ENCODE data around the gene KANSL1L.
"Not testable (repeated sequence)": the region's sequence is repeated elsewhere in the genome, so short reads cannot be mapped to it uniquely, and the experiment has no call there.

Gene KANSL1L, protein sequence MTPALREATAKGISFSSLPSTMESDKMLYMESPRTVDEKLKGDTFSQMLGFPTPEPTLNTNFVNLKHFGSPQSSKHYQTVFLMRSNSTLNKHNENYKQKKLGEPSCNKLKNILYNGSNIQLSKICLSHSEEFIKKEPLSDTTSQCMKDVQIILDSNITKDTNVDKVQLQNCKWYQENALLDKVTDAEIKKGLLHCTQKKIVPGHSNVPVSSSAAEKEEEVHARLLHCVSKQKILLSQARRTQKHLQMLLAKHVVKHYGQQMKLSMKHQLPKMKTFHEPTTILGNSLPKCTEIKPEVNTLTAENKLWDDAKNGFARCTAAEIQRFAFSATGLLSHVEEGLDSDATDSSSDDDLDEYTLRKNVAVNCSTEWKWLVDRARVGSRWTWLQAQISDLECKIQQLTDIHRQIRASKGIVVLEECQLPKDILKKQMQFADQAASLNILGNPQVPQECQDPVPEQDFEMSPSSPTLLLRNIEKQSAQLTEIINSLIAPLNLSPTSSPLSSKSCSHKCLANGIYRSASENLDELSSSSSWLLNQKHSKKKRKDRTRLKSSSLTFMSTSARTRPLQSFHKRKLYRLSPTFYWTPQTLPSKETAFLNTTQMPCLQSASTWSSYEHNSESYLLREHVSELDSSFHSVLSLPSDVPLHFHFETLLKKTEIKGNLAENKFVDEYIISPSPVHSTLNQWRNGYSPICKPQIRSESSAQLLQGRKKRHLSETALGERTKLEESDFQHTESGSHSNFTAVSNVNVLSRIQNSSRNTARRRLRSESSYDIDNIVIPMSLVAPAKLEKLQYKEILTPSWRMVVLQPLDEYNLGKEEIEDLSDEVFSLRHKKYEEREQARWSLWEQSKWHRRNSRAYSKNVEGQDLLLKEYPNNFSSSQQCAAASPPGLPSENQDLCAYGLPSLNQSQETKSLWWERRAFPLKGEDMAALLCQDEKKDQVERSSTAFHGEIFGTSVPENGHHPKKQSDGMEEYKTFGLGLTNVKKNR

DNA sequence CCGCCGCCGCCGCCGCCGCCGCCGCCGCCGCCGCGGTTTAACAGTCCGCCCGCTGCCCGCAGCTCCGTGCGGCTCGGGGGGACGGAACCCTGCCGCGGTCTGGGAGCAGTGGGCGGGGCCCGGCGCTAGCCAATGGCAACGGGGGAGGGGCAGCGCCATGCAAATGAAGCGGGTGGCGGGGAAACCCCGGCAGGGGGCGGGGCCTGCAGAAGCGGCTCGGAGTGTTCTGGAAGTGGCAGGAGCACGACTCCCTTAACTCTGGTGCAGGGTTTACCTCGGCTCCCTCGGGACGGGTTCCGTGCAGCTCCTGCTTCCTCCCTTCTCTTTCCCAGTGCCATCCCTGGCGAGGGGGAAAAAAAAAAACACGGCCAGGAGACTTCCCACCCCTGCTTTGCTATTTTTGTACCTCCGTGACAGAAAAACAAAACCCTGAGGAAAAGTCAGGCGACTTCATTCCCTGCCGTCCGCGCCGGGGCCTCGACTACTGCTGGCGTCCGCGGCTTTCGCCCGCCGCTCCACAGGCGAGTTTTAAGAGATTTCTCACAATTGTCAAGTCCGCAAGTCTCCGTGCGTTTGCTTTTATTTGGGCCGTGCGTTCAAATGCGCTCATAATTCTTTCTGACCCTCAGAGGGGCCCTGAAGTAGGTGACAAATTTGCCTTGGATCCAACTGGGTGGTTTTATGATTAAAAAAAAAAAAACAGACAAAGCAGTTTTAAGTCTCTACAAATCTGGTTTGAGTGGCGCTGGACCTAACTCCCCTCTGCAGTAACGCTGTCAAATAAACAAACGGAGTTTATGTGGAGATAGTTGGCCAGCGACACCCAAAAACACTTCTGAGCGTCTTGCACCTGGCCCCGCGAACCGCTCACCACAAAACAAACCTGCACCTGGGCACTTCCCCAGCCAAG lies at the start of gene KANSL1L:
Gene KANSL1L (minus strand): TSS at position 101 of the 910 bp plus-strand sequence. CDS start 16,827 bp downstream, outside the sequence.
- DNase-seq (ENCODE audit: low spot score) = peak; percentile 96

DNA sequence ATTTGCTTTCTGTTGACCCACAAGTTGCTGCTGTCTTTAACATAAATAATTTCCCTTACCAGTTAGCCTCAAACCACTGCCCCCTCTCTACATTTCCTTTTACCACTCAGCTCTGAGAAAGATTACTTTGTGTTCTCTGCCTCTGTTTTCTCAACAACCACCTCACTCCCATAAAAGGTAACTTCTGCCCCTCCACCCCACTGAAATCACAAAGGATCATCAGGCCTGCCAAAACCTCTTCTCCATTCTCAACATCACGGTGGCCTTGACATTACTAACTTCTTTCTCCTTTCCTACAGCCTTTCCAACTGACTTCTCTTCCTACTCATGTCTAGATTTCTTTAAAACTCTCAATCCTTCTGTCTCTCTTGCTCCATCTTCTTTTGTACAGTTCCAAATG lies 43.9 kb upstream of the KANSL1L start:
- no peak for DNase-seq (ENCODE audit: low spot score)

- no peak for DNase-seq (ENCODE audit: low spot score)
These were observed 39.0 kb upstream of the KANSL1L start for GRCh38 chr2:210210185-210210584.

DNA sequence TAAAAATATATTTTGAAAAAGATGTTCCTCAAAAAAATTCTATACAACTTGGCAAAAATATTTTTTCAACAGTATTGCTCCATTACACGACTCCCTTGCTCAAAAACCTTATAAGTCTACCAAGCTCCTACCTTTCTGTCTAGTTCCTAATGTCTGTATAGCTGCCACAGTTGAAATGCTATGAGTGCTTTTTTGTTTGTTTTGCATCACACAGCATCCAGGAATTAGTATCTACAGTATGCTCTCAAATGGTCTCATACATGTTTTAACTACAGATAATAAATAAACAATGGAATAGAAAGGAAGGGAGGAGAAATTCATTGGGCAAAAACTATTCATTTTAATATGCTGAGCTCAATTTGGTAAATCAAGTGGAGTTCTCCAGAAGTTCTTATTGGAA lies 36.7 kb upstream of the KANSL1L start:
- DNase-seq (ENCODE audit: low spot score) = no peak

DNA sequence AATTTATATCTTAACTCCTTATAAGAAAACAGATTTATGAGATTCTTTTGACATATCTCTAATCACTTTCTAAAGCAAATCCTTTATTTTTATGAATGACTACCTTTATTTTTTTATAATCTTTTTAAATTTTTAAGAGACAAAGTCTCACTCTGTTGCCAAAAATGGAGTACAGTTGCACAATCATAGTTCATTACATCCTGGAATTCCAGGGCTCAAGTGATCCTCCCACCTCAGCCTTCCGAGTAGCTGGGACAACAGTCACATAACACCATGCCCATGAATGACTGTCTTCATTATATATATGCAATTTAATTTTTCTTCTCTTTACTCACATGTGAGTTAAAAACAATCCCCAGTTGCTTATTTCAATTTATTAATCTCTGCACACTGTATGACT lies 32.3 kb upstream of the KANSL1L start:
- DNase-seq (ENCODE audit: low spot score) = no peak

- DNase-seq (ENCODE audit: low spot score) = no peak
These were observed 31.9 kb upstream of the KANSL1L start for GRCh38 chr2:210203147-210203546.

DNA sequence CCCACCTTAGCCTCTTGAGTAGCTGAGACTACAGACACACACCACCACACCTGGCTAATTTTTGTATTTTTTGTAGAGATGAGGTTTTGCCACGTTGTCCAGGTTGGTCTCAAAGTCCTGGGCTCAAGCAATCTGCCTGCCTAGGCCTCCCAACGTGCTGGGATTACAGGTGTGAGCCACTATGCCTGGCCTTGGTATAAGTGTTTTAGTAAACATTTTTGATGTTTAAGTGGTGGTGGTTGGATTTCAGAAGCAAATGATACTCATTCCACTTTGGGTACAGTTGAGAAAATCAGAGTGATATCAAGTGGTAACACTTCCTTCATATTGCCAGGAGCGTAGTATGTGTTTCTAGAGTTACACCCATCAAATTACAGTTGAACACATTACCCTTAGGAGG lies 28.6 kb upstream of the KANSL1L start:
- no peak for DNase-seq (ENCODE audit: low spot score)

- peak; percentile 39 for DNase-seq (ENCODE audit: low spot score)
These were observed 28.1 kb upstream of the KANSL1L start for GRCh38 chr2:210199186-210199765.

GRCh38 chr2:210198326-210198725 lies 27.1 kb upstream of the KANSL1L start:
- DNase-seq (ENCODE audit: low spot score) = no peak

DNA sequence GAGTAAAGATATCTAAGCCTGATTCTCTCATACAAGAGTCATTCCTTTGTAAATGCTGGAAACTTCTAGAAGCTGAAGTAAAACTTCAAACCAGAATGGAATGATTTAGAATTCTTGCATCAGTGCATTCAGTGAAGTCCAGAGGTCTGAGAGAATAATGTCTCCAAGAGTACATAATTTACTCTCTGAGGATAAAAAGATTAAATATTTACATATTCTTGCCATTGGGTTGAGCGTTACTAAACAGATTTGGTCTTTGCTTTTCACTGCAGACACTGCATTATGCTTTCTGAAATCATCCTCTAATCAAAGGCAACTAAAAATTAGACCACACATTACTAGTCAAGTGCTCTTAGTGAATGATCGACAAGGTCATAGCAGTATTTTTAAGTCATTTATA lies 26.5 kb upstream of the KANSL1L start:
- no peak for DNase-seq (ENCODE audit: low spot score)

- peak; percentile 47 for DNase-seq (ENCODE audit: low spot score)
These were observed 24.1 kb upstream of the KANSL1L start for GRCh38 chr2:210195101-210195852.

GRCh38 chr2:210190345-210190744 lies 19.1 kb upstream of the KANSL1L start:
- no peak for DNase-seq (ENCODE audit: low spot score)

- no peak for DNase-seq (ENCODE audit: low spot score)
These were observed 18.4 kb upstream of the KANSL1L start for GRCh38 chr2:210189452-210190138.

- DNase-seq (ENCODE audit: low spot score) = no peak
These were observed 17.5 kb upstream of the KANSL1L start for GRCh38 chr2:210188755-210189154.

DNA sequence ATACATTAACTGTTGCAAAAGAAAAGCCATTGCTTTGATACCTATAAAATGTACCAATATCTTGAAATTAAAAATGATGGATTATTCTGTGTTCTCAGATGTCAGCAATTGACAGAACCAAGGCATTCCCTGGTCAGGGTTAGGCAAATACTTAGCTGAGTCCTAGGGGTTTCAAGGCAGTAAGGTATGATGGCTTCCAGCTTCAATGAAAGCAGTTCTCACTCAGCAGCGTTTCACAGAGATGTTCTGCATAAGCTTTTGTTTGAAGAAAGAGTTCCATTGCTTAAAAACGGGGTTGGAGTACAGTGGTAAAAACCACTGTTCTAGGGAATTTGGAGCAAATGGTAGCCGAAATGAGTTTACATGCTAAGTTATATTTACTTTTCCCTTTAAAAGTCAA lies 17.0 kb upstream of the KANSL1L start:
- DNase-seq (ENCODE audit: low spot score) = no peak

- DNase-seq (ENCODE audit: low spot score) = not testable (repeated sequence)
These were observed 12.7 kb upstream of the KANSL1L start for GRCh38 chr2:210183936-210184335.

- not testable (repeated sequence) for DNase-seq (ENCODE audit: low spot score)
These were observed 10.4 kb upstream of the KANSL1L start for GRCh38 chr2:210181606-210182088.

- DNase-seq (ENCODE audit: low spot score) = not testable (repeated sequence)
These were observed 9.9 kb upstream of the KANSL1L start for GRCh38 chr2:210181033-210181605.

GRCh38 chr2:210180477-210180876 lies 9.3 kb upstream of the KANSL1L start:
- DNase-seq (ENCODE audit: low spot score) = no peak
